ENCODE measurements around the gene DSCAML1. TPM values are rescaled to one million over a fixed set of nuclear protein-coding genes. Genes with fewer than 3 reads are reported as not detected.

DSCAML1 gene
- total RNA-seq, 1 donor from 2014 or later = 0.16 TPM

- H3K4me1 Mint-ChIP-seq (ENCODE audit: low read depth, unreplicated experiment) = peaks cover 8% of the 10 kb centered on the region
- Histone ChIP-seq H4K20me1 (ENCODE audit: insufficient read depth, low read length) (no peaks in the 10 kb centered on the region), H3K79me2 (ENCODE audit: insufficient read depth, low read length) (no peaks in the 10 kb centered on the region), H2AFZ (ENCODE audit: low read depth, low read length) (no peak overlapping the region), H3K4me2 (ENCODE audit: low read length) (no peak overlapping the region), H3K27me3 (ENCODE audit: insufficient read depth, low read length) (peaks cover 3% of the 10 kb centered on the region), H3K9ac (ENCODE audit: low read length) (no peak overlapping the region), H3K36me3 (ENCODE audit: insufficient read depth, low read length) (no peaks in the 10 kb centered on the region), H3K9me3 (ENCODE audit: insufficient read depth, low read depth, low read length) (no peaks in the 10 kb centered on the region), H3K4me1 (ENCODE audit: insufficient read depth, low read length) (no peaks in the 10 kb centered on the region), H3K27ac (ENCODE audit: low read depth, low read length) (no peak overlapping the region), H3K4me3 (ENCODE audit: insufficient read depth, low read depth, low read length) (no peak overlapping the region)
- no peak for DNase-seq (ENCODE audit: low read depth)
- H3K9me3 Mint-ChIP-seq (ENCODE audit: unreplicated experiment) = no peaks in the 10 kb centered on the region
- no peak for TF ChIP-seq CTCF (IDR thresholded peaks at IDR 0.05; ENCODE audit: insufficient read depth, low read depth, low read length)
- TF ChIP-seq EZH2 (IDR thresholded peaks at IDR 0.05; ENCODE audit: insufficient read depth, low read length) = no peak
- no peak for FAIRE-seq
- H3K36me3 Mint-ChIP-seq (ENCODE audit: low read depth, unreplicated experiment) = no peaks in the 10 kb centered on the region
- no peak overlapping the region for H3K27ac Mint-ChIP-seq (ENCODE audit: unreplicated experiment)
- H3K27me3 Mint-ChIP-seq (ENCODE audit: low read depth, unreplicated experiment) = peaks cover 40% of the 10 kb centered on the region
- no peak overlapping the region for H3K4me3 Mint-ChIP-seq (ENCODE audit: unreplicated experiment)
These were observed 376.0 kb downstream of the DSCAML1 start for GRCh38 chr11:117421041-117421440.

GRCh38 chr11:117420598-117420997, 376.4 kb downstream of the DSCAML1 start:
- H3K4me2 ChIP-seq (ENCODE audit: low read length) = no peak overlapping the region
- no peaks in the 10 kb centered on the region for H3K36me3 ChIP-seq (ENCODE audit: insufficient read depth, low read length)
- H3K27ac ChIP-seq (ENCODE audit: low read depth, low read length) = no peak overlapping the region
- DNase-seq (ENCODE audit: low read depth) = no peak
- peaks cover 8% of the 10 kb centered on the region for H3K4me1 Mint-ChIP-seq (ENCODE audit: low read depth, unreplicated experiment)
- TF ChIP-seq EZH2 (IDR thresholded peaks at IDR 0.05; ENCODE audit: insufficient read depth, low read length) (no peak), CTCF (IDR thresholded peaks at IDR 0.05; ENCODE audit: insufficient read depth, low read depth, low read length) (no peak)
- no peak overlapping the region for H3K27ac Mint-ChIP-seq (ENCODE audit: unreplicated experiment)
- H3K9me3 ChIP-seq (ENCODE audit: insufficient read depth, low read depth, low read length) = no peaks in the 10 kb centered on the region
- peaks cover 3% of the 10 kb centered on the region for H3K27me3 ChIP-seq (ENCODE audit: insufficient read depth, low read length)
- no peaks in the 10 kb centered on the region for H3K79me2 ChIP-seq (ENCODE audit: insufficient read depth, low read length)
- no peaks in the 10 kb centered on the region for H4K20me1 ChIP-seq (ENCODE audit: insufficient read depth, low read length)
- H3K4me1 ChIP-seq (ENCODE audit: insufficient read depth, low read length) = no peaks in the 10 kb centered on the region
- no peak overlapping the region for H3K4me3 Mint-ChIP-seq (ENCODE audit: unreplicated experiment)
- H3K27me3 Mint-ChIP-seq (ENCODE audit: low read depth, unreplicated experiment) = peaks cover 39% of the 10 kb centered on the region
- H3K4me3 ChIP-seq (ENCODE audit: insufficient read depth, low read depth, low read length) = no peak overlapping the region
- no peak overlapping the region for H2AFZ ChIP-seq (ENCODE audit: low read depth, low read length)
- no peak overlapping the region for H3K9ac ChIP-seq (ENCODE audit: low read length)
- H3K36me3 Mint-ChIP-seq (ENCODE audit: low read depth, unreplicated experiment) = no peaks in the 10 kb centered on the region
- H3K9me3 Mint-ChIP-seq (ENCODE audit: unreplicated experiment) = no peaks in the 10 kb centered on the region
- FAIRE-seq = no peak

GRCh38 chr11:117420143-117420485, 376.9 kb downstream of the DSCAML1 start:
- Histone ChIP-seq H3K27me3 (ENCODE audit: insufficient read depth, low read length) (peaks cover 3% of the 10 kb centered on the region), H3K4me2 (ENCODE audit: low read length) (no peak overlapping the region), H3K9me3 (ENCODE audit: insufficient read depth, low read depth, low read length) (no peaks in the 10 kb centered on the region), H3K9ac (ENCODE audit: low read length) (no peak overlapping the region), H3K36me3 (ENCODE audit: insufficient read depth, low read length) (no peaks in the 10 kb centered on the region), H3K27ac (ENCODE audit: low read depth, low read length) (no peak overlapping the region), H3K79me2 (ENCODE audit: insufficient read depth, low read length) (no peaks in the 10 kb centered on the region), H3K4me1 (ENCODE audit: insufficient read depth, low read length) (no peaks in the 10 kb centered on the region), H2AFZ (ENCODE audit: low read depth, low read length) (no peak overlapping the region), H3K4me3 (ENCODE audit: insufficient read depth, low read depth, low read length) (no peak overlapping the region), H4K20me1 (ENCODE audit: insufficient read depth, low read length) (no peaks in the 10 kb centered on the region)
- peaks cover 8% of the 10 kb centered on the region for H3K4me1 Mint-ChIP-seq (ENCODE audit: low read depth, unreplicated experiment)
- TF ChIP-seq CTCF (IDR thresholded peaks at IDR 0.05; ENCODE audit: insufficient read depth, low read depth, low read length) = no peak
- no peak for TF ChIP-seq EZH2 (IDR thresholded peaks at IDR 0.05; ENCODE audit: insufficient read depth, low read length)
- H3K9me3 Mint-ChIP-seq (ENCODE audit: unreplicated experiment) = no peaks in the 10 kb centered on the region
- DNase-seq (ENCODE audit: low read depth) = no peak
- no peaks in the 10 kb centered on the region for H3K36me3 Mint-ChIP-seq (ENCODE audit: low read depth, unreplicated experiment)
- no peak overlapping the region for H3K4me3 Mint-ChIP-seq (ENCODE audit: unreplicated experiment)
- FAIRE-seq = no peak
- H3K27ac Mint-ChIP-seq (ENCODE audit: unreplicated experiment) = no peak overlapping the region
- peaks cover 37% of the 10 kb centered on the region for H3K27me3 Mint-ChIP-seq (ENCODE audit: low read depth, unreplicated experiment)
